Measurements from ENCODE around the gene TNF.

The TNF gene

DNA sequence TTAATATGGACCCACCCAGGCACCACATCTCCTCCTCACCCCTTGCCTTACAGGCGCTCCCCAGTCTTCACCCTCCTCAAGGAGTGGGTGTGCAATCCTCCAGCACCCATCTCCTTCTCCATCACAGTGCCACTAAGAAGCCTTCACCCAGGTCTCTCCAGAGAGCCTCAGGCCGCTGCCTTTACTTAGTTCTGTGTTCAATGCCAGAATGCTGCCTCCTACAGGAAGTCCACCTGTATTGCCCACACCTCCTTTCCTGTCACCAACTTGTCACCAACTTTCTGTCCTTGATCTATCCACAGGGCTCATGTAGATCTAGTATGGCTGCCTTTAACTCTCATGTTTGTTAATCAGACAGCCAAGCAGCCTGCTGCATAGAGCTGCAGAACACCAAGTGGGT lies 10.1 kb downstream of the TNF start:
- TF ChIP-seq CTCF (IDR thresholded peaks at IDR 0.05), result peak; percentile 31; the same call in 1 of the 2 replicates

DNA sequence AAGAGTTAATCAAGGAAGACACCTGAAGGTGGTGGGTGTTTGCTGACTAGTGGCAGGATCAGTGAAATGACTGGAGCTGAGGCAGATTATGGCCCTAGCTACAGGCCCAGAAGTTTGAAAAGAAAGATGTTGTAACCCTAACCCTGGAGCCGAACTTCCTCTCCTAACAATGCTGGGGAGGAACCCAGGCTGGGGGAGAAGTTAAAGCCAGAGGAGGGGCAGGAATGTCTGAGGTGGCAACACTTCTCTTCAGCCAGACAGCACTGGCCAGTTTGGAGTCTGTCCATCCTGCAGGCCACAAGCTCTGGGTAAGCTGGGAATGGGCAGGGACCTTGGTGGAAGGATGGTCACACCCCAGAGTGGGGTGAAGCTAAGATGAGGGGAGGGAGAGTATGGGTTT lies 10.6 kb downstream of the TNF start, which contains the start of gene LST1:
Gene LST1 (plus strand): TSS at position 270 of the 400 bp plus-strand sequence. CDS start 1,023 bp downstream, outside the sequence.
- TF ChIP-seq CTCF (IDR thresholded peaks at IDR 0.05), result no peak

DNA sequence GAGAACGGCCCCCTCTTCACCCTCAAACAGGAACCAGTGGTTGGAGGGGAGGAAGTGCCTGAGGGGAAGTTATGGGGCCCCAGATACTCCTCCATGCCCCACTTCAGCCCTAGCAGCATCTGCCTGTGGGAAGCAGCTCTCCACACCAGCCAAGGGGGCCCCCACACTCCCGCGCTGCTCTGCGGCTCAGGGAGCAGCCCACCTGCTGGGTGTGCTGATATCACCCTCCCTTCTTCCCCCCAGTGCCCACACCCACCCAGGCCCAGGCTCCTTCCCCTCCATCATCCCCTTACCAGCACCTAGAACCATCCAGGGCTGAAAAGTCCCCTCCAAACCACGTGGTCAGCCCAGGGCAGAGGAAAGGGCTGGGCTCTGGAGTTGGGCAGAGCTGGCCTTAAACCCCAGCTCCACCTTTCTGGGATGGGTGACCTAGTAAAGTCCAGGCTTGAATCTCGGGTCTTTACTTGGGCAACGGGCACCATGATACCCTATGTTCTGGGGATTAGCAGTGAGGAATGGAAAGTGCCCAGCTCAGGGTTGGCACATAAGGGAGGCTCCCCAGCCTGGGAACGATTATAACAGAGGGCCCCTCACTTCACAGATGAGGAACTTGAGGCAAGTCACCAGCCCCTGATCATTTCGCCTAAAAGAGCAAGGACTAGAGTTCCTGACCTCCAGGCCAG lies 11.4 kb downstream of the TNF start:
- no peak for TF ChIP-seq CTCF (IDR thresholded peaks at IDR 0.05)

- TF ChIP-seq CTCF (IDR thresholded peaks at IDR 0.05), result no peak
Measured at GRCh38 chr6:31587791-31588777, 12.7 kb downstream of the TNF start.

DNA sequence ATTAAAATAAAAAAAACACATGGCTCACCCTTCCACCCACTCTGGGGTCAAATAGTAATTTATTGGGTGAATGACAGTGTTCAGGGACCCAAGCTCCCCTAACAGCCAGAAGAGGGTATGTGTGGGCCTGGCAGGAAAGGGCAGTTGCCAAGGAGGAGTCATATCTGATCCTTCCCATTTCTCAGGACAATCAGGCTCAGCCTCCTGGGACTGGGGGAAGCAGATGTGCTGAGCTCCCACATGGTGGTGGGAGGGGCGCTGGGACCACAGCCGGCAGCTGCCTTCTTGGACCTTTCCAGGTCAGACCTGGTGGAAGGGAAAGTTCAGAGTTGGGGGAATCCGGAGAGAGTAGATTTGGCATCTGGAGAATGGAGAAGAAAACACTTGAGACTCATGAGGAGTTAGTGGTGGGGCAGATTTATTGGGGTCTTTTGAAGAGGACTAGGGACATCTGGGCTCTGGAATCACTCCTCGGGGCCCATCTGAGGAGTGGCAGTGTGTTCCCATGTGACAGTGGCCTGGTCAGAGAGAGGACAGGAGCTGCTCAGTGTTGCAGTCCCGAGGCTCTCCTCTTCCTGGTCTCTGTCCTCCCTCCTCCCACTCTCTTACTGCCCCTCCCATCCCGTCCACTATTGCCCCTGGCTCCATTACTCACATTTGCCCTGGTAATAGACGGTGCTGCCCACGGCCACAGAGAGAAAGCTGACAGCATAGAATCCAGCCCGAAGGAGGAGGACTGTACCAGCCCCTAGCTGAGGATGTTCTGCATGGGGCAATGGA lies 13.7 kb downstream of the TNF start:
- no peak for TF ChIP-seq CTCF (IDR thresholded peaks at IDR 0.05)

GRCh38 chr6:31592396-31592771 lies 17.0 kb downstream of the TNF start:
- no peak for TF ChIP-seq CTCF (IDR thresholded peaks at IDR 0.05)

DNA sequence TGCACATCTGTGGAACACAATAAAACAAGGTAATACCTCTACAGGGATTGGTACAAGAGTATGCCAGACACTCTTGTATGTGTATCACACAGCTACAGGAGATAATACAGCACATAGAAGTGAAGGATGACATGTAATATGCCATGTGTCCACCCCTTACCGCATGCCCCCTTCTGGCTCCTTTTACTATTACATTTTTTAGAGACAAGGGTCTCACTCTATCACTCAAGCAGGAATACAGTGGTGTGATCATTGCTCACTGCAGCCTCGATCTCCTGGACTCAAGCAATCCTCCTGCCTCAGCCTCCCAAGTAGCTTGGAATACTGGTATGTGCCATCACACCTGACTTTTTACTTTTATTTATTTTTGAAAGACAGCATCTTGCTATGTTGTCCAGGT lies 21.6 kb downstream of the TNF start:
- TF ChIP-seq CTCF (IDR thresholded peaks at IDR 0.05), result no peak
